KMS-11 (cell line): ENCODE measurements around the gene YY2.

Experiments used
- H2AFZ ChIP-seq: fragments of 200-600 bp; sonication (generic); 2 replicates; pipeline ENCODE4 v1.6.1; 2016; ENCODE audit warnings: antibody characterized with exemption, mixed run types, low read depth
- H3K27ac ChIP-seq: fragments of 200-600 bp; sonication (generic); 2 replicates; pipeline ENCODE4 v1.6.1; 2016; ENCODE audit warnings: mild to moderate bottlenecking, mixed run types
- H3K27me3 ChIP-seq: fragments of 200-600 bp; sonication (generic); 2 replicates; pipeline ENCODE4 v1.6.1; 2017; ENCODE audit warnings: mild to moderate bottlenecking, low read depth, mixed run types, moderate library complexity; ENCODE audit not compliant: insufficient read depth
- H3K36me3 ChIP-seq: fragments of 200-600 bp; sonication (generic); 2 replicates; pipeline ENCODE4 v1.6.1; 2017; ENCODE audit warnings: mild to moderate bottlenecking, mixed run types; ENCODE audit not compliant: insufficient read depth
- H3K4me1 ChIP-seq: fragments of 200-600 bp; sonication (generic); 2 replicates; pipeline ENCODE4 v1.6.1; 2016; ENCODE audit warnings: mild to moderate bottlenecking, low read depth, mixed run types; ENCODE audit not compliant: poor library complexity, severe bottlenecking
- H3K4me2 ChIP-seq: fragments of 200-600 bp; sonication (generic); 2 replicates; pipeline ENCODE4 v1.7.0; 2016; ENCODE audit warnings: mild to moderate bottlenecking, mixed run types
- H3K4me3 ChIP-seq: fragments of 200-600 bp; sonication (generic); IDR thresholded peaks from 2 replicates; pipeline ENCODE4 v1.6.1; 2017; ENCODE audit warnings: low read depth, low read length, mixed read lengths; ENCODE audit not compliant: insufficient read depth
- H3K79me2 ChIP-seq: fragments of 200-600 bp; sonication (generic); 2 replicates; pipeline ENCODE4 v1.6.1; 2016; ENCODE audit warnings: low read depth, mixed run types; ENCODE audit not compliant: insufficient read depth
- H3K9ac ChIP-seq: fragments of 200-600 bp; sonication (generic); 2 replicates; pipeline ENCODE4 v1.6.1; 2016; ENCODE audit warnings: mild to moderate bottlenecking, mixed run types
- H4K20me1 ChIP-seq: fragments of 200-600 bp; sonication (generic); 2 replicates; pipeline ENCODE4 v1.6.1; 2016; ENCODE audit warnings: mild to moderate bottlenecking, mixed run types; ENCODE audit not compliant: insufficient read depth
- CTCF ChIP-seq: fragments of 200-600 bp; sonication (generic); conservative IDR thresholded peaks from 2 replicates; pipeline ENCODE4 v1.6.1; 2017; ENCODE audit warnings: low read depth, mild to moderate bottlenecking, antibody characterized with exemption, low read length, moderate library complexity, mixed read lengths

The YY2 gene

GRCh38 chrX:21855937-21856415 is at the start of gene YY2:
YY2 (plus strand) TSS chrX:21855987; CDS start chrX:21856485, 498 bp downstream.
- no peaks in the 10 kb centered on the region for H3K36me3 ChIP-seq
- no peak for TF ChIP-seq CTCF
- H3K27me3 ChIP-seq = no peaks in the 10 kb centered on the region
- no peak within 1 kb of the TSS for H3K4me3 ChIP-seq
- peaks cover 5% of the 10 kb centered on the region for H3K4me1 ChIP-seq
- no peak within 1 kb of the TSS for H3K9ac ChIP-seq
- no peaks in the 10 kb centered on the region for H4K20me1 ChIP-seq
- H3K27ac ChIP-seq = no peak within 1 kb of the TSS
- no peak within 1 kb of the TSS for H3K4me2 ChIP-seq
- H3K79me2 ChIP-seq = no peaks in the 10 kb centered on the region
- H2AFZ ChIP-seq = no peak within 1 kb of the TSS

- H2AFZ ChIP-seq = no peak overlapping the region
- H3K4me2 ChIP-seq = no peak overlapping the region
- no peak for TF ChIP-seq CTCF
- H3K36me3 ChIP-seq = no peaks in the 10 kb centered on the region
- no peak overlapping the region for H3K27ac ChIP-seq
- H3K4me1 ChIP-seq = no peaks in the 10 kb centered on the region
- no peaks in the 10 kb centered on the region for H4K20me1 ChIP-seq
- H3K9ac ChIP-seq = no peak overlapping the region
- H3K27me3 ChIP-seq = no peaks in the 10 kb centered on the region
- H3K79me2 ChIP-seq = no peaks in the 10 kb centered on the region
- H3K4me3 ChIP-seq = no peak overlapping the region
These were observed 49.1 kb upstream of the YY2 start for GRCh38 chrX:21806691-21807090.

GRCh38 chrX:21811832-21812231 is 44.0 kb upstream of the YY2 start:
- Histone ChIP-seq H3K36me3 (no peaks in the 10 kb centered on the region), H3K4me3 (no peak overlapping the region), H3K9ac (no peak overlapping the region), H3K27ac (no peak overlapping the region), H3K4me2 (no peak overlapping the region), H3K4me1 (no peaks in the 10 kb centered on the region), H3K79me2 (no peaks in the 10 kb centered on the region), H2AFZ (no peak overlapping the region), H3K27me3 (no peaks in the 10 kb centered on the region), H4K20me1 (no peaks in the 10 kb centered on the region)
- TF ChIP-seq CTCF = no peak

GRCh38 chrX:21812628-21813027 is 43.2 kb upstream of the YY2 start:
- H3K9ac ChIP-seq = no peak overlapping the region

More at GRCh38 chrX:21812628-21813027, 43.2 kb upstream of the YY2 start:
- Histone ChIP-seq H3K27ac (no peak overlapping the region), H3K4me2 (no peak overlapping the region), H4K20me1 (no peaks in the 10 kb centered on the region), H3K4me1 (no peaks in the 10 kb centered on the region), H3K27me3 (no peaks in the 10 kb centered on the region), H3K4me3 (no peak overlapping the region), H3K36me3 (no peaks in the 10 kb centered on the region), H2AFZ (no peak overlapping the region), H3K79me2 (no peaks in the 10 kb centered on the region)
- no peak for TF ChIP-seq CTCF
